ENCODE results near the gene ARHGAP6.
"Not testable (repeated sequence)": the region's sequence is repeated elsewhere in the genome, so short reads cannot be mapped to it uniquely, and the experiment has no call there.

ARHGAP6 gene

GRCh38 chrX:11641349-11642065, 24.2 kb downstream of the ARHGAP6 start:
- H3K9ac ChIP-seq (ENCODE audit: low read length), result no peak overlapping the region
- no peaks in the 10 kb centered on the region for H3K9me3 ChIP-seq (ENCODE audit: control insufficient read depth, insufficient read depth, low read depth, low read length)
- no peaks in the 10 kb centered on the region for H3K36me3 ChIP-seq (ENCODE audit: control insufficient read depth, insufficient read depth, low read length)
- H3K4me1 ChIP-seq (ENCODE audit: control insufficient read depth, insufficient read depth, low read length), result no peaks in the 10 kb centered on the region
- no peak overlapping the region for H3K4me3 ChIP-seq (ENCODE audit: low read depth, low read length)
- no peak overlapping the region for H3K27ac ChIP-seq (ENCODE audit: low read depth, low read length)
- peaks cover 7% of the 10 kb centered on the region; the same call in 1 of the 2 replicates for H3K27me3 ChIP-seq (ENCODE audit: control insufficient read depth, insufficient read depth, low read length)

GRCh38 chrX:11640089-11640488, 25.6 kb downstream of the ARHGAP6 start:
- no peak overlapping the region for H3K9ac ChIP-seq (ENCODE audit: low read length)
- H3K27ac ChIP-seq (ENCODE audit: low read depth, low read length), result no peak overlapping the region
- no peaks in the 10 kb centered on the region for H3K36me3 ChIP-seq (ENCODE audit: control insufficient read depth, insufficient read depth, low read length)
- H3K9me3 ChIP-seq (ENCODE audit: control insufficient read depth, insufficient read depth, low read depth, low read length), result no peaks in the 10 kb centered on the region
- H3K27me3 ChIP-seq (ENCODE audit: control insufficient read depth, insufficient read depth, low read length), result peaks cover 7% of the 10 kb centered on the region; the same call in 1 of the 2 replicates
- H3K4me3 ChIP-seq (ENCODE audit: low read depth, low read length), result no peak overlapping the region
- H3K4me1 ChIP-seq (ENCODE audit: control insufficient read depth, insufficient read depth, low read length), result no peaks in the 10 kb centered on the region

GRCh38 chrX:11632732-11633131, 33.0 kb downstream of the ARHGAP6 start:
- Histone ChIP-seq H3K9ac (ENCODE audit: low read length) (no peak overlapping the region), H3K4me3 (ENCODE audit: low read depth, low read length) (no peak overlapping the region), H3K27me3 (ENCODE audit: control insufficient read depth, insufficient read depth, low read length) (peaks cover 8% of the 10 kb centered on the region; the same call in 1 of the 2 replicates)

GRCh38 chrX:11629593-11630211, 36.0 kb downstream of the ARHGAP6 start:
- no peaks in the 10 kb centered on the region for H3K36me3 ChIP-seq (ENCODE audit: control insufficient read depth, insufficient read depth, low read length)

More at GRCh38 chrX:11632732-11633131, 33.0 kb downstream of the ARHGAP6 start:
- Histone ChIP-seq H3K27ac (ENCODE audit: low read depth, low read length) (no peak overlapping the region), H3K36me3 (ENCODE audit: control insufficient read depth, insufficient read depth, low read length) (no peaks in the 10 kb centered on the region), H3K4me1 (ENCODE audit: control insufficient read depth, insufficient read depth, low read length) (no peaks in the 10 kb centered on the region; the same call in 1 of the 2 replicates), H3K9me3 (ENCODE audit: control insufficient read depth, insufficient read depth, low read depth, low read length) (no peaks in the 10 kb centered on the region)

GRCh38 chrX:11628399-11628798, 37.3 kb downstream of the ARHGAP6 start:
- no peaks in the 10 kb centered on the region for H3K36me3 ChIP-seq (ENCODE audit: control insufficient read depth, insufficient read depth, low read length)
- H3K27ac ChIP-seq (ENCODE audit: low read depth, low read length), result no peak overlapping the region
- H3K9me3 ChIP-seq (ENCODE audit: control insufficient read depth, insufficient read depth, low read depth, low read length), result no peaks in the 10 kb centered on the region
- no peaks in the 10 kb centered on the region; the same call in 1 of the 2 replicates for H3K4me1 ChIP-seq (ENCODE audit: control insufficient read depth, insufficient read depth, low read length)
- H3K27me3 ChIP-seq (ENCODE audit: control insufficient read depth, insufficient read depth, low read length), result peaks cover 5% of the 10 kb centered on the region; the same call in 1 of the 2 replicates
- H3K9ac ChIP-seq (ENCODE audit: low read length), result no peak overlapping the region
- H3K4me3 ChIP-seq (ENCODE audit: low read depth, low read length), result no peak overlapping the region

More at GRCh38 chrX:11629593-11630211, 36.0 kb downstream of the ARHGAP6 start:
- H3K27ac ChIP-seq (ENCODE audit: low read depth, low read length), result no peak overlapping the region
- no peaks in the 10 kb centered on the region; the same call in 1 of the 2 replicates for H3K4me1 ChIP-seq (ENCODE audit: control insufficient read depth, insufficient read depth, low read length)
- peaks cover 8% of the 10 kb centered on the region; the same call in 1 of the 2 replicates for H3K27me3 ChIP-seq (ENCODE audit: control insufficient read depth, insufficient read depth, low read length)
- no peaks in the 10 kb centered on the region for H3K9me3 ChIP-seq (ENCODE audit: control insufficient read depth, insufficient read depth, low read depth, low read length)
- H3K4me3 ChIP-seq (ENCODE audit: low read depth, low read length), result no peak overlapping the region
- H3K9ac ChIP-seq (ENCODE audit: low read length), result no peak overlapping the region

GRCh38 chrX:11626351-11626750, 39.4 kb downstream of the ARHGAP6 start:
- H3K27ac ChIP-seq (ENCODE audit: low read depth, low read length), result no peak overlapping the region
- H3K27me3 ChIP-seq (ENCODE audit: control insufficient read depth, insufficient read depth, low read length), result no peaks in the 10 kb centered on the region; the same call in 1 of the 2 replicates
- H3K4me3 ChIP-seq (ENCODE audit: low read depth, low read length), result no peak overlapping the region
- H3K36me3 ChIP-seq (ENCODE audit: control insufficient read depth, insufficient read depth, low read length), result no peaks in the 10 kb centered on the region
- no peak overlapping the region for H3K9ac ChIP-seq (ENCODE audit: low read length)
- no peaks in the 10 kb centered on the region for H3K9me3 ChIP-seq (ENCODE audit: control insufficient read depth, insufficient read depth, low read depth, low read length)
- no peaks in the 10 kb centered on the region; the same call in 1 of the 2 replicates for H3K4me1 ChIP-seq (ENCODE audit: control insufficient read depth, insufficient read depth, low read length)

GRCh38 chrX:11619441-11619840, 46.3 kb downstream of the ARHGAP6 start:
- Histone ChIP-seq H3K4me3 (ENCODE audit: low read depth, low read length) (no peak overlapping the region), H3K27me3 (ENCODE audit: control insufficient read depth, insufficient read depth, low read length) (no peaks in the 10 kb centered on the region; the same call in 1 of the 2 replicates), H3K4me1 (ENCODE audit: control insufficient read depth, insufficient read depth, low read length) (no peaks in the 10 kb centered on the region), H3K9me3 (ENCODE audit: control insufficient read depth, insufficient read depth, low read depth, low read length) (no peaks in the 10 kb centered on the region), H3K36me3 (ENCODE audit: control insufficient read depth, insufficient read depth, low read length) (no peaks in the 10 kb centered on the region), H3K9ac (ENCODE audit: low read length) (no peak overlapping the region), H3K27ac (ENCODE audit: low read depth, low read length) (no peak overlapping the region)

- H3K9ac ChIP-seq (ENCODE audit: low read length); H3K36me3 ChIP-seq (ENCODE audit: control insufficient read depth, insufficient read depth, low read length); H3K27me3 ChIP-seq (ENCODE audit: control insufficient read depth, insufficient read depth, low read length); H3K9me3 ChIP-seq (ENCODE audit: control insufficient read depth, insufficient read depth, low read depth, low read length); H3K4me3 ChIP-seq (ENCODE audit: low read depth, low read length); H3K4me1 ChIP-seq (ENCODE audit: control insufficient read depth, insufficient read depth, low read length); H3K27ac ChIP-seq (ENCODE audit: low read depth, low read length): not testable (repeated sequence)
These were observed 51.5 kb downstream of the ARHGAP6 start for GRCh38 chrX:11614253-11614652.

- H3K9ac ChIP-seq (ENCODE audit: low read length), result no peak overlapping the region
- H3K9me3 ChIP-seq (ENCODE audit: control insufficient read depth, insufficient read depth, low read depth, low read length), result no peaks in the 10 kb centered on the region
- H3K27ac ChIP-seq (ENCODE audit: low read depth, low read length), result no peak overlapping the region
- H3K36me3 ChIP-seq (ENCODE audit: control insufficient read depth, insufficient read depth, low read length), result no peaks in the 10 kb centered on the region
- H3K4me3 ChIP-seq (ENCODE audit: low read depth, low read length), result no peak overlapping the region
- no peaks in the 10 kb centered on the region for H3K4me1 ChIP-seq (ENCODE audit: control insufficient read depth, insufficient read depth, low read length)
- H3K27me3 ChIP-seq (ENCODE audit: control insufficient read depth, insufficient read depth, low read length), result peaks cover 8% of the 10 kb centered on the region; the same call in 1 of the 2 replicates
These were observed 53.8 kb downstream of the ARHGAP6 start for GRCh38 chrX:11611965-11612364.

GRCh38 chrX:11611161-11611560, 54.6 kb downstream of the ARHGAP6 start:
- Histone ChIP-seq H3K27me3 (ENCODE audit: control insufficient read depth, insufficient read depth, low read length) (peaks cover 8% of the 10 kb centered on the region; the same call in 1 of the 2 replicates), H3K36me3 (ENCODE audit: control insufficient read depth, insufficient read depth, low read length) (no peaks in the 10 kb centered on the region), H3K9me3 (ENCODE audit: control insufficient read depth, insufficient read depth, low read depth, low read length) (no peaks in the 10 kb centered on the region), H3K27ac (ENCODE audit: low read depth, low read length) (no peak overlapping the region), H3K9ac (ENCODE audit: low read length) (no peak overlapping the region), H3K4me1 (ENCODE audit: control insufficient read depth, insufficient read depth, low read length) (no peaks in the 10 kb centered on the region), H3K4me3 (ENCODE audit: low read depth, low read length) (no peak overlapping the region)

- H3K27me3 ChIP-seq (ENCODE audit: control insufficient read depth, insufficient read depth, low read length), result peaks cover 12% of the 10 kb centered on the region; the same call in 1 of the 2 replicates
- no peaks in the 10 kb centered on the region for H3K36me3 ChIP-seq (ENCODE audit: control insufficient read depth, insufficient read depth, low read length)
- H3K9me3 ChIP-seq (ENCODE audit: control insufficient read depth, insufficient read depth, low read depth, low read length), result no peaks in the 10 kb centered on the region
- H3K27ac ChIP-seq (ENCODE audit: low read depth, low read length), result no peak overlapping the region
- H3K9ac ChIP-seq (ENCODE audit: low read length), result no peak overlapping the region
- H3K4me3 ChIP-seq (ENCODE audit: low read depth, low read length), result no peak overlapping the region
- no peaks in the 10 kb centered on the region for H3K4me1 ChIP-seq (ENCODE audit: control insufficient read depth, insufficient read depth, low read length)
These were observed 56.6 kb downstream of the ARHGAP6 start for GRCh38 chrX:11609109-11609508.
